Activated effector memory CD4-positive, alpha-beta T cell treated with anti-CD3 and anti-CD28 coated beads, Interleukin-2, amount 50 U/mL, for 16 hours (primary cell): ENCODE data around the gene SGMS2.

ENCODE experiments used
- DNase-seq: peaks from one replicate; pipeline ENCODE4 v3.0.0-alpha.2; 2020

The SGMS2 gene

DNA sequence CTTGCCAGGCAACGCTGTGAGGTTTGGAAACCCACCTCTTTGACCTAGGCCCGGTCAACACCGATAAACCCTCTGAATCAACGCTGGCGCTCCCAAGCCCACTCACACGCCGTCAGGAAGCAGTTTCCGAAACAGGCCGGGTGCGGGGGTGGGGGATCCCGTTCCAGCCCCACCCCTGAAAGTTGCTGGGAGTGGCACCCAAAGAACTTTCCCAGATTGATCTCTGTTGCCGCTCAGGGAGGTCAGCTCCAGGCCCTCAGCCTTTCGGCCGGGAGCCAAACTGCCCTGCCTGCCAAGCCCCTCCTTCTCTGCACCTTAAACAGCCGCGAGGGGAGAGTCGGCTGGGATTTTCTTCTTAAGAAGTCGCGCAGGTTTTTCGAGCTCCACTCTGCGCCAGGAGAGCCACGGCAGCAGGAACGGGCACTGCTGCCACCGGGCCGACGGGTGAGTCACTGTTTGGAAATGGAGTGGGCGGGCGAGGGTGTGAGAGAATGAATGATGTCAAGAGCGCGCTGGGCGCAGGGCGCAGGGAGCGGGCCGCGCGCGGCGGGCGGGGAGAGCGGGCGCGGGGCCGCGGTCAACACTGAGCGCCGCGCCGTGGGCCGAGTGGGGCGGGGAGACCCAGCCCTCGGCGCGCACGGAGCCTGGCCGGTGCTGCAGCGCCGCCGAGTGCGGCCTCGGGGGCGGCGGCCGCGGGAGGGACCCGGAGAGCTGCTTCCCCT is at the start of gene SGMS2:
TSS of gene SGMS2 (plus strand) at position 583 of the 722 bp plus-strand sequence. CDS start 70,622 bp downstream, outside the sequence.
- DNase-seq = peak; percentile 84

DNA sequence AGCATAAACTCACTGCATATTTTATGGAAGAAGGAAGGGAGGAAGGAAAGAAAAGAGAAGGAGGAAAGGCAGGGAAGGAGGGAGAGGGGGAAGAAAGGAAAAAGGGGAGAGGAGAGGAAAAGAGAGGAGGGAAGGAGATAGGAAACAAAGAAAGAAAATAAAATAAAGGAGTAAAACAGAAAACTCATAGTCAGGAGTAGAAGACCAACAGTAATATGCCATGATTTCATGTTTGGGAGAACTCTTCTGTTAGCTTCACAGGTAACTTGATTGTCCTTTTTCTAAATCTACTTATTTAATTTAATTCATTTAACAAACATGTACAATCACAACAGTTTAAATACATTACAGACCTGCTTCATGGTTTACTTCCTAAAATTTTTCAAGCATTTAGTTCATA is 46.8 kb upstream of the SGMS2 start:
- DNase-seq = no peak

DNA sequence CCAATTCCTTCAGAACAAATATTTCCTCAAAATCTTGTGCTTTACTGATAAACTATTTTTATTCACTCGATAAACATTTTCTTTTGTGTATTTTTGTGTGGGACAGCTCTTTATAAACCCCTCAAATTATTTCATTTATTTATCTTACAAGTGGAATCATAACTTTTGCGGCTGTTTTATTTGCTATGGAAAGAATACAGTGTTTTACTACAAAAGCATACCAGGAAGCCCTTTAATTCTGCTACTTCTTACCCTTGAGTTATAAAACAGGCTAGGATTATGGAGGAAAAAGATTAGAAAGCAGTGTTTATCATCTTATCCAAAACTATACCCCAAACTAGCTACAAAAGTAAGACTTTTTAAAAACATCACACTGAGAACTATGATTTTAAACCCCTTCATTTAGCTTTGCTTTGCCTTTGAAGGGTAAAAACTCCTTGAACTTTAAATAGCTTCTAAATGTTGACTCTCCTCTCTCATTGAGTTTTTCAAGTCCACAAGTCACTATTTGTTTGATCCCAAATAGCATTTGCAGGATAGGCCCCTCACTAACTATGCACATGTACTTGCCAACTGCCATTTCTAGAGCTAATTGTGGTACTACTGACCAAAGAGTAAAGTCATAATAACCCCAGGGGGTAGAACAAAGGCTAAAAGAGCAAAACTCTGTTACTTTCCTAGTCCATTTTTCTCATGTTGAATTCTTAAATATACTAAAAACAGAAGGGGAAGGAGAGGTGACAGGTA is 45.8 kb upstream of the SGMS2 start:
- no peak for DNase-seq

- no peak for DNase-seq
Measured at GRCh38 chr4:107780665-107781064, 44.1 kb upstream of the SGMS2 start.

GRCh38 chr4:107791902-107792301 is 32.8 kb upstream of the SGMS2 start:
- no peak for DNase-seq

DNA sequence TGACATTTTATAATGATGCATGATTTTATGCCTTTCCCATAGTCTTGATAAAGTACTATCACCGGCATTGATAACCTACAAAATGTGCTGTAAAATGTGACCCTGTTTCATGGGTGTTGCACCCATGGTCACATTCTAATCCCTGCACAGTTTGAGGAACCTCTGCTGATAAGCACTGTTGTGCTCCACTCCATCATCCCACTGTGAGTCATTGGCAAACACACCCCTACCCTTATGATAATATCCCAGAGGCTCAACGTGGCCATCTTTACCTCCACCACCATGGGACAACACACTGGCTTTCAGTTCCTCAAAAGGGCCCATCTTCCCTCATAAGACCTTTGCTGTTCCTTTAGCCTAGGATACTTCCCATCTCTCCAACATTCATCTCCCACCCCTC is 32.0 kb upstream of the SGMS2 start:
- no peak for DNase-seq

DNA sequence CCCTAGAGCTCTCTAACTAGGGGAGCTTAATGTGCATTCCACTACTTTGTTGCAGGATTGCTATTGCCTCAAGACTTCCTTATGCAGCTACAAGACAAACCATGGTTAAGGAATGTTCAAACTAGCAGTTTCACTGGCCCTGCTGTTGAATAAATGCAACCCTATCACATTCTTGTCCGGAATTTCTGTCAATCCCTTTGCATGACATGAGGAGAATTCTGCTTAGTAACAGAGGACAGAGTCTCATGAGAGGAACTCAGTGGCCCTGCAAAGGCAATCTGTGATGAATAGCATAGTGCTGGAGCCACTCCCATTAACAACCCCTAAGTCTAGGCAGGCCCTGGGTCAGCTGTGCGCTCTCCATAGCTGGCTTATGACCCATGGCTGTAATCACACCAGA is 30.7 kb upstream of the SGMS2 start:
- DNase-seq = no peak

GRCh38 chr4:107799669-107800450 is 24.9 kb upstream of the SGMS2 start:
- DNase-seq = no peak

DNA sequence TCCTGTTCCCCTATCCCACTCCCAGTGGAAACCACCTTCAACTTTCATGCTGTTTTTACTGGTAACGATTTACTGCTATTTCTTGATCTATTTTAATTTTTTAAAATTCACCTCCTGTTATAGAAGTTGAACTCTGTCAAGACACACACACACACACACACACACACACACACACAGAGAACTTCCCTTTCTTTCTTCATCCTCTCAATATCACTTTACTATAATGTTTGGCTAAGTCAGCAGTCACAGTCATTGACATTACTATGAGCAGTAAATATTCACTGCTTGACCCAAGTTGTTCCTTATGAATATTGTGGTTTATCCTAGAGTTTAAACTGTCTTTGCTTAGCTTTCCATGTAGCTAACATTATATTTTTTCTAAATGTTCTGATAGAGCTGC is 24.0 kb upstream of the SGMS2 start:
- DNase-seq = no peak

DNA sequence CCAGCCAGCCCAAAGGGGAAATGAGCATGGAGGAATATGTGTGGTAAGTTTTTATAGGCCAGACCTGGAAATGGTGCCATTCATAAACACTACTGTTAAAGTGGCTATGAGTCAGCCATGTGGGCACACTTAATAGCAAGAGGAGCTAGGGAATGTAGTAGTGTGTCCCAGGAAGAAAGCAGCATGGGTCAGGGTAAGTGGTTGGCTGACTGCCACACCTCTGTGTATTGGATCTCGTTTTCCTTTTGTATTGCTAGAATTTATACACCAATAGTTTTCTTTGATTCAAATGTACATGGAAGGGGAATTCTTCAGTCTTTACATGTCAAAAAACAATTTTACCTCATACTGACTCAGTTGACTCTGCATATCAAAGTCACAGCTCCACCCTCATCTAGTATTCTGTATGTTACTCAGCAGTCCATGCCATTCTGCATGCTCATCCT is 22.9 kb upstream of the SGMS2 start:
- no peak for DNase-seq

DNA sequence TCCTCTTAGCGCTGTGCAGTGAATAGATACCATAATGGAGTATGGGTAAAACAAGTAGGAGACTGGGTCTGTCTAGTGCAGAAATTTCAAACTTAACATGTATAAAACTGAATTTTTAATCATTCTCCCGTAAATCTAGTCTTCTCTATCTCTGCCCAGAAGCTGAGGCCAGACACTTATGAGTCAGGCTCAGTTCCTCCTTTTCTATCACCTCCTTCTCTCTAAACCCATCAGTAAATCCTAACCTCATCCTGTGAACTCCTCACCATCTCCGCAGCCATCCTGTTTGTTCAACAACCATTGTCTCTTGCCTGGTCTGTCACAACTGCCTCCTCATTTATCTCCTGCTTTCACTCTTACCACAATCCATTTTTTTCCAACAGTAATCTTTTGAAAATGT is 19.8 kb upstream of the SGMS2 start:
- no peak for DNase-seq

DNA sequence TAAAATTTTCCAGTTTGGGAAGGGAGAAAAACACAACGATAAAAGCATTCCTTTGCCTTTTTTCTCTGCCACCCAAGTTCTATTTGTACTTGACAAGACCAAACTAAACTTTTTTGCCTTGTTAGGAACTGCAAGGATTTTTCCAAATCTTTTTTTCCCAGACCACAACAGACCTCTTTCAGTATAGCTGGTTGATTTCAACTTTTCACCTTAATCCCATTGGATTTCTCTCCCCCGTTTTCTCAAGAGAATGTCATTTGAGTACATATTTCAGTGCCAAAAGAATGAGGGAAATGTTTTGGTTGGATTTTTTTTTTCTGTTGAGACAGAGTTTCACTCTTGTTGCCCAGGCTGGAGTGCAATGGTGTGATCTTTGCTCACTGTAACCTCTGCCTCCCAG is 18.5 kb upstream of the SGMS2 start:
- DNase-seq = no peak

- no peak for DNase-seq
Measured at GRCh38 chr4:107808572-107808971, 16.2 kb upstream of the SGMS2 start.

DNA sequence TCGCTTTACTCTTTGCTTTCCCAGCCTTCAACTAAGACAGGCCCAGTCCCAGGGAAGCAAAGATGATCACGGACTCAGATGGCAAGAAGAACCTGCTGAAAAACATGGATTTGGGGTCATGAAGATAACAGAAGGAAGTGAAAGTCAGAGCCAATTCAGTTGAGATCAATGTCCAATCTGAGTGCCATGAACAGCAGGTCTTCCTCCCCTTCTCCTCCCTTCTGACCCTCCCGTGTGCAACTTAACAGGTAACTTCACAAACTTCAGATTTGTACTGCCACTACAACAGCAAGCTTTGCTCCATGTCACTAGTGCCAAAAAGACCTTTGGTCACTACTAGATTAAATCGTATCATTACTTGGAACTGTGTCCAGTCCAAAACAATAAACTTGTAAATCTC is 15.5 kb upstream of the SGMS2 start:
- no peak for DNase-seq

- DNase-seq = no peak
Measured at GRCh38 chr4:107814758-107815157, 10.0 kb upstream of the SGMS2 start.

DNA sequence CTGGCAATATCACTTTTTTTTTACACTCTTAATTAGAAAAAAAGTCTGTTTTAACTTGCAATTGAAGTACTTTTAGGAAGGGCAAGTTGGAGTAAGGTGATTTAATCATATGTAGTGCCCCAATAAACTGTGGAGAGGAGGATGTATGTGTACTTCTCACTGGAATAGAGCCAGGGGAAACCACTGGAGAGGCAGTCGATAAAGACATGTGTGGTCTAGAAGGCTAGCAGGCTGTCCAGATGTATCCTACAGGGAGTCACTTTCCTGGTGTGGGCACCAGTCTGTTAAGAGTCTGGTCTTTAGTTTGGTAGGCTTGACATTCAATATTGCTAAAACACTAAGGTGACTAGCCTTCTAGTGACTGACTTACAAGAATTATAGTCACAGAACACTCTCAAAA is 9.6 kb upstream of the SGMS2 start:
- DNase-seq = no peak

DNA sequence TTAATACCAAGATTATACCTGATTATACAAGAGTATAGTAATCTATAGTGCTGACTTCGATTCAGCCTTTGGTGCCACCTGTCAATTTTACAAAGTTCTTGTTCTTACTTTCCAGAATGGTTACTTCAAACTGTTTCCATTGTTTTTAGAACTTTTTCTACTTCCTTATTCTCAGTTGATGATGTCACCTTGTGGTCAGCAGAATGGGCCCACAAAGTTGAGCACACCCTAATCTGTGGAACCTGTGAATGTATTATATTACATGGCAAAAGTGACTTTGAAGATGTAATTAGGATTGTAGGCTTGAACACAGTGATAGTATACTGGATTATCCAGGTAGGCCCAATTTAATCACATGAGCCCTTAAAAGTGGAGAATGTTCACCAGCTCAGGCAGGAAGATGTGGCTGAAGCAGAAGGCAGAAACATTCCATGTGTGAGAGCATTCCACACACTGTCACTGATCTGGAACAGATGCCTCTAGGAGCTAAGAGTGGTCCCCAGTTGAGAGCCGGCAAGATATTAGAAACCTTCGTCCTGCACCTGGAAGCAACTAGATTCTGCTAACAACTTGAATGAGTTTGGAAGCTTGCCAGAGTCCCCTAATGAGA is 6.3 kb upstream of the SGMS2 start:
- DNase-seq = no peak

DNA sequence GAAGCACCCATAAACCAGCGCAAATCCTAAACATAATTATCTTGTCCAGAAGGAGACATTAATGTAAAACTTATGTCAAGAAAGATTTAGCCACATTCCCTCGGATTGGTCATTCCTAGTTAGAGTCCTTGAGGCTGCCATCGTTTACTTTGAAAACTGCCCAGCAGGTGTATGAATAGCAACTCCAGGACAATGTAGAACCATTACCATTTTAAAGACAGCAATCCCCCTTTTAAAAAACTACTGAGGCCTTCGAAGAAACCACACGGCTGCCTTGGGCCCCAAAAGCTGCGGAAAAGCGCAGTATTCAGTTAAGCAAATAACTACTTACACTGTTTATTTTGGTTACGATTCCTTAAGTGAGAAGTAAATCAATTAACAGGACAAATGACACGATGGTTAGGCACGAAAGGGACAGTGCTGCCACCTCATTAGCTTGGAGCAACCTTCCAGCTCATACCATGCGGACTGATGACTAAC is 822 bp upstream of the SGMS2 start:
- no peak for DNase-seq

DNA sequence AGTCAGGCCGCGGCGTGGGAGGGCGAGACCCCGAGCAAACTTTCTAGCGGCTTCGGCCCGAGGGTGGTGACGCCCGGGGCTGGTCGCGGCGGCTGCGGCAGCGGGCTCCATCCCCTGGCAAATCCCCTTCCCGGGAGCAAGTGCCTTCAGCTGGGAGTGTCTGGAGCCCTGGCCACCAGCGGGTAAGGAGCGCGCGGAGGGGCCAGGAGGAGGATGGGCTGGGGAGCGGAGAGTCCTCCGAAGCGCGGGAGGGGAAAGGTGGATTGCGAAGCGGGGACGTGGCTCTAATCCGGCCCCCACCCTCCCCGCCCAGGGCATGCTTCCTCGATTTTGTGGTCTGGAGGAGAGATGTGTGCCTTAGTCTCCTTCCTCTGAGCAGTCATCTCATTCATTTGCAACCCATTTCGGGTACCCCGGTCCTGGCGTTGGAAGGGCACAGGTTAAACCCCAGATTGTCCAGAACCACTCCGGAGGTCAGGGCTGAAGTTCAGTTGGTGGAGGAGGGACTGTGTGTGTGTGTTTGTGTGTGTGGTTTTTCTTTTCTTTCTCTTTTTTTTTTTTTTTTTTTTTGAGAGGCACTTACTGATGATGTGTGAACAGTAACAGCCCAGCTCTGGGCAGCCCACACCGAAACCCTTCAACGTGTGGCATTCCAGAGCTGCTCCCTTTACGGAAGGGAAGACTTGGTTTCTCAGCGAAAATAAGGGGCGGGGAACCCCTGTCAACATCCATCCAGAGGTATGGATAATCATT is 516 bp downstream of the SGMS2 start:
- no peak for DNase-seq

DNA sequence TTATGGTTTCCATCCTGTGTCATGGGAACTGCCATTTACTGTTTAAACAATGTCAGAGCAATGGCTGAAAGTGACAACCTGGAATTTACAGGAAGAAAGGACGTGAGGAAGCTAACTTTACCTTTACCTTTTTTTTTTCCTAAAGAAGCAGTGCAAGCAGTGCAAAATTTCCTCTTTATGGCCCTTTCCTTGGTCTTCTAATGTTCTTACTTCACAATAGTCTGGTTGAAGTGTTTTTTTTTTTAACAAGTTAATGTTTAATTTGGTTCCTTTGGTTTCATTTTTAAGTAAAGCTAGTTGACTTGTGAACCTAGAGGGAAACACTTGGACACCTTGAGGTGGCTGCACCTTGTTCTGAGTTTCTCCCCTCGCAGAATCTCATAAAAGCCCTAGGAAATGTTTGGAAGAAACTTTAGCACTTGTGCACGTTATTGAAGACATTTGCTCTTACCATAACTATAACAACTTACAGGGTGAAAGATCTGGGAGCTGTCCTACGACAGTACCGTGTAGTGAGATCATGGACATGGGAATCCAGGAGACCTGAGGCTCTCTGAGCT is 1.8 kb downstream of the SGMS2 start:
- DNase-seq = no peak

DNA sequence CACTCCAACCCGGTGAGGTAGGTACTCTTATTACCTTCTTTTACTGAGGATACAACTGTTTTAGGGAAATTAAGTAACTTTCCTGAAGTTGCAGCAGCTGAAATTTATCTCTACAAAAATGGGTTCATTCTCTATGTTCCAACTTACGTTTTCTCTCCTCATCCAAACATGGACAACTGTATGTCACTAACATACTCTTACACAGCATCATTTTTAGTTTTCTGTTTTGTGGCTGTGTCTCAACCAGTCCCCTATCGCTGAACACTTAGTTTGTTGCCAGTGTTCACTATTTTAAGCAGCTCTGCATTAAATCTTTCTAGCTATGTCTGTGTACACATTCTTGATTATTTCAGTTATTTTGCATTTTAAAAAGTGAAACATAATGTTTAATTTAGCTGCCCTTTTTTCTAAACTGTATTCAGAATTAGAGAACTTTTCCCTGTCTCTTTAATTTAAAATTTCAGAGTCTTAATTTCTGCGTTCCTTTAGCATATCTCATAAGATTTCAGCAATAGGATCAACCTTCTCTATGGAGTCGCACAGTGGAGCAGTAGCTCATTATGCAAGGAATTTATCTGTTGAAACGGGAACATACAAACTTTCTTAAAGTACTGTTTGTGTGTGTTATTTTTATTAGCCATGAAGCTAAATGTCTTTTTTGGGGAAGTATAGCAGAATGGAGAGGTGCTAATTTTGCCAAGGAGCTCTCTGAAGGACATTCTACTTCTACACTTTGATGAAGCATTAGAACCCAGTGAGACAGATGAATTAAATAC is 3.8 kb downstream of the SGMS2 start:
- no peak for DNase-seq
